MCF 10A (cell line): ENCODE results near the gene MYOF. TPM values are rescaled to one million over a fixed set of nuclear protein-coding genes. Genes with fewer than 3 reads are reported as not detected.

ENCODE experiments used
- BruUV-seq: library from RNA; stranded (reverse); fragments of 400-500 nt; replicated peaks from 2 replicates; lab custom pipeline; 2021; lab: Mats Ljungman, UMichigan
- CTCF ChIA-PET: fragments of 300-600 bp; sonication (Branson Sonifier 250); formaldehyde crosslinking; extraction: SDS; loops from one replicate; lab custom pipeline; 2021; ENCODE audit warnings: antibody characterized with exemption, inconsistent platforms; lab: Yijun Ruan, JAX
- POLR2A ChIA-PET: fragments of 300-600, 350-650 bp; sonication (Branson Sonifier 250); formaldehyde crosslinking; extraction: SDS; loops from one replicate; lab custom pipeline; 2020; ENCODE audit warnings: antibody characterized with exemption, inconsistent platforms; lab: Yijun Ruan, JAX
- DNase-seq: peaks from one replicate; pipeline ENCODE4 v3.0.0-alpha.2; 2018; ENCODE audit not compliant: unreplicated experiment
- H3K27ac Mint-ChIP-seq: one replicate; pipeline ENCODE4 v1.8.0; 2022; ENCODE audit warnings: mild to moderate bottlenecking, low read depth, mixed read lengths; ENCODE audit not compliant: unreplicated experiment
- H3K27me3 Mint-ChIP-seq: one replicate; pipeline ENCODE4 v1.8.0; 2022; ENCODE audit warnings: mixed read lengths; ENCODE audit not compliant: insufficient read depth, unreplicated experiment
- H3K36me3 Mint-ChIP-seq: one replicate; pipeline ENCODE4 v1.8.0; 2022; ENCODE audit warnings: mild to moderate bottlenecking, moderate library complexity, mixed read lengths; ENCODE audit not compliant: insufficient read depth, unreplicated experiment
- H3K4me1 Mint-ChIP-seq: one replicate; pipeline ENCODE4 v1.8.0; 2022; ENCODE audit warnings: mixed read lengths; ENCODE audit not compliant: insufficient read depth, unreplicated experiment
- H3K4me3 Mint-ChIP-seq: one replicate; pipeline ENCODE4 v1.8.0; 2022; ENCODE audit warnings: mild to moderate bottlenecking, moderate library complexity, mixed read lengths; ENCODE audit not compliant: unreplicated experiment
- H3K9me3 Mint-ChIP-seq: one replicate; pipeline ENCODE4 v1.8.0; 2022; ENCODE audit warnings: mixed read lengths; ENCODE audit not compliant: unreplicated experiment
- intact Hi-C: fragments of 100-400 bp; cut with micrococcal nuclease; formaldehyde crosslinking; loops from 2 replicates; pipeline ENCODE4 v1.14.1; 2022
- total RNA-seq: library from RNA; stranded (reverse); gene quantifications from 2 replicates; pipeline ENCODE4 v1.2.3, GENCODE V29; 2022
- TF ChIP-seq, protein P1 (sequence below): fragments of 200-600 bp; IDR thresholded peaks from one replicate; pipeline ENCODE4 v1.8.0; 2022; ENCODE audit warnings: antibody characterized with exemption, mild to moderate bottlenecking; ENCODE audit not compliant: unreplicated experiment

The MYOF gene
- total RNA-seq, 1 experiment from 2014 or later = 167 TPM

DNA sequence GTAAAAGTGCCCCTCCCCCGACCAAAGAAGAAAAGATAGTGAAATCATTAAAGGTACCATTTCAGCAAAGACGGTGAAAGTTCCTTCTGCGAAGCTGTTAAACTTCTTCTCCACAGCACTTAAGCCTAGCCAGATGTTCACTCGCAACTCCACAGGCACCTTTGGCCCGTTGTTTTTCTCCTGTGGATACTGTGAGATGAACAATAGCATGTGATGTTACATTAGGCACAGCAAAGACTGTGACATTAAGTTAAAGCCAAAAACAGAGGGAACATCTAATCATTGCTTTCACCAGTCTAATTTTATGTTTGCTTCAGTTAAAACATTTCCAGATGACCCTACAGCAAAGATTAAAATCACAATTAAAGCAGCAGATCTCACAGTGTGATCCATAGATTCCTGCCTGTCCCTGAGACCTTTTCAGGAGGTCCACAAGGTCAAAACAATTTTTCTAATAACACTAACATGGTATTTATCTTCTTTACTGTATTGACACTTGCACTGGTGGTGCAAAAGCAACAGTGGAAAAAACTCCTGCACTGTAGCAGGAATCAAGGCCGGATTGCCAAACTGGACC lies 112.5 kb downstream of the MYOF start:
- intact Hi-C loops = no loop called here
- Mint-ChIP-seq H3K9me3 (no peaks in the 10 kb centered on the region), H3K4me1 (no peaks in the 10 kb centered on the region), H3K4me3 (no peak overlapping the region), H3K36me3 (peaks cover 93% of the 10 kb centered on the region), H3K27me3 (no peaks in the 10 kb centered on the region), H3K27ac (no peak overlapping the region)
- TF ChIP-seq, protein P1, sequence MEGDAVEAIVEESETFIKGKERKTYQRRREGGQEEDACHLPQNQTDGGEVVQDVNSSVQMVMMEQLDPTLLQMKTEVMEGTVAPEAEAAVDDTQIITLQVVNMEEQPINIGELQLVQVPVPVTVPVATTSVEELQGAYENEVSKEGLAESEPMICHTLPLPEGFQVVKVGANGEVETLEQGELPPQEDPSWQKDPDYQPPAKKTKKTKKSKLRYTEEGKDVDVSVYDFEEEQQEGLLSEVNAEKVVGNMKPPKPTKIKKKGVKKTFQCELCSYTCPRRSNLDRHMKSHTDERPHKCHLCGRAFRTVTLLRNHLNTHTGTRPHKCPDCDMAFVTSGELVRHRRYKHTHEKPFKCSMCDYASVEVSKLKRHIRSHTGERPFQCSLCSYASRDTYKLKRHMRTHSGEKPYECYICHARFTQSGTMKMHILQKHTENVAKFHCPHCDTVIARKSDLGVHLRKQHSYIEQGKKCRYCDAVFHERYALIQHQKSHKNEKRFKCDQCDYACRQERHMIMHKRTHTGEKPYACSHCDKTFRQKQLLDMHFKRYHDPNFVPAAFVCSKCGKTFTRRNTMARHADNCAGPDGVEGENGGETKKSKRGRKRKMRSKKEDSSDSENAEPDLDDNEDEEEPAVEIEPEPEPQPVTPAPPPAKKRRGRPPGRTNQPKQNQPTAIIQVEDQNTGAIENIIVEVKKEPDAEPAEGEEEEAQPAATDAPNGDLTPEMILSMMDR = no peak
- DNase-seq = no peak
- POLR2A ChIA-PET = interaction anchor here (1.3 kb wide), 1 partner anchor 14 kb away, joined by 3 read pairs; no protein-coding TSS in a partner anchor
- no TSS peak for BruUV-seq
- CTCF ChIA-PET = interaction anchor here (2.3 to 2.5 kb wide), 2 partner anchors 12 to 18 kb away, joined by 10 to 11 read pairs; no protein-coding TSS in a partner anchor

- H3K4me1 Mint-ChIP-seq = no peaks in the 10 kb centered on the region
- intact Hi-C loops = no loop called here
- CTCF ChIA-PET = interaction anchor here (0.6 to 3.4 kb wide), 8 partner anchors 8 to 361 kb away, joined by 3 to 24 read pairs (median 8); partner anchors contain the start of gene MYOF
These were observed 113.9 kb downstream of the MYOF start for GRCh38 chr10:93368210-93368609.

DNA sequence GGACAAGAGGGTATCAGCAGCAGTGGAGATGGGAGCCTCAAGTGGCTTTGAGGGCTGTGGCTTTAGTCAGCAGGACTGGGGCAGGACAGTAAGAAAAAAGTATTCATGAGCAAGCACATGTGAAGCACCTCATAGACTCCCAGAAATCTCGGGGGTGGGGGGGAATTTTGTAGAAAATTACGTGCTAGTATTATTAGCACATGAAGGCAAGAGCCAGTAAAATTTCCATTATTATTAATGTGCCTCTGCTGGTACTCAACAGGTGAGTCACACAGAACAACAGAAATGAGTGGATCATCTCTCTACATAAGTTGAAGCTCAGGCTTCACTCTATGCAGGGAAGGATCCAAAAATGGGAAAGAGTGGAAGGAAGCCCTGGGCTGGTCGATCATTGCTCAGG lies 114.5 kb downstream of the MYOF start:
- Mint-ChIP-seq H3K27me3 (no peaks in the 10 kb centered on the region), H3K4me3 (no peak overlapping the region), H3K27ac (no peak overlapping the region), H3K9me3 (no peaks in the 10 kb centered on the region), H3K4me1 (no peaks in the 10 kb centered on the region), H3K36me3 (peaks cover 90% of the 10 kb centered on the region)
- intact Hi-C loops = no loop called here
- POLR2A ChIA-PET = interaction anchor here (0.7 to 1.8 kb wide), 2 partner anchors 9 to 129 kb away, joined by 3 to 6 read pairs; no protein-coding TSS in a partner anchor
- TF ChIP-seq, protein P1 = no peak
- CTCF ChIA-PET = interaction anchor here (0.6 to 3.4 kb wide), 8 partner anchors 9 to 146 kb away, joined by 3 to 24 read pairs (median 8); partner anchors contain the start of gene MYOF
- no TSS peak for BruUV-seq
- no peak for DNase-seq

More at GRCh38 chr10:93368210-93368609, 113.9 kb downstream of the MYOF start:
- no peak overlapping the region for H3K4me3 Mint-ChIP-seq
- peaks cover 89% of the 10 kb centered on the region for H3K36me3 Mint-ChIP-seq
- TF ChIP-seq, protein P1 = no peak
- no peaks in the 10 kb centered on the region for H3K9me3 Mint-ChIP-seq
- no TSS peak for BruUV-seq
- POLR2A ChIA-PET = interaction anchor here (1.3 to 1.8 kb wide), 3 partner anchors 8 to 114 kb away, joined by 3 to 6 read pairs (median 5); partner anchors contain the start of gene MYOF
- H3K27me3 Mint-ChIP-seq = no peaks in the 10 kb centered on the region
- no peak overlapping the region for H3K27ac Mint-ChIP-seq
- no peak for DNase-seq

- Mint-ChIP-seq H3K4me1 (no peaks in the 10 kb centered on the region), H3K36me3 (peaks cover 87% of the 10 kb centered on the region), H3K9me3 (no peaks in the 10 kb centered on the region), H3K27me3 (no peaks in the 10 kb centered on the region), H3K4me3 (no peak overlapping the region), H3K27ac (no peak overlapping the region)
- intact Hi-C loops = no loop called here
- DNase-seq = no peak
- no TSS peak for BruUV-seq
- ChIA-PET POLR2A (no interaction called here), CTCF (interaction anchor here (1.3 to 4.1 kb wide), 2 partner anchors 11 kb away, joined by 3 to 17 read pairs; no protein-coding TSS in a partner anchor)
- TF ChIP-seq, protein P1 = no peak
These were observed 117.2 kb downstream of the MYOF start for GRCh38 chr10:93364966-93365365.
